Fibroblast of lung (primary cell): ENCODE results near the gene C1orf232.

Experiments used
- EZH2 ChIP-seq: IDR thresholded peaks from 2 replicates; pipeline ENCODE4 v1.5.1; 2012; ENCODE audit warnings: low read length, control low read depth, mild to moderate bottlenecking; ENCODE audit errors: missing control alignments
- TF ChIP-seq, protein P1 (sequence below), 2 donors: IDR thresholded peaks in 1 of 2; conservative IDR thresholded peaks in 1 of 2; 1 replicate in 1 of 2; 2 replicates in 1 of 2; pipeline ENCODE4 v1.5.1; 2011 to 2012; ENCODE audit warnings: low read length in 2 of 2, control low read depth in 1 of 2, inconsistent platforms in 1 of 2, low read depth in 1 of 2, mild to moderate bottlenecking in 1 of 2

DNA sequence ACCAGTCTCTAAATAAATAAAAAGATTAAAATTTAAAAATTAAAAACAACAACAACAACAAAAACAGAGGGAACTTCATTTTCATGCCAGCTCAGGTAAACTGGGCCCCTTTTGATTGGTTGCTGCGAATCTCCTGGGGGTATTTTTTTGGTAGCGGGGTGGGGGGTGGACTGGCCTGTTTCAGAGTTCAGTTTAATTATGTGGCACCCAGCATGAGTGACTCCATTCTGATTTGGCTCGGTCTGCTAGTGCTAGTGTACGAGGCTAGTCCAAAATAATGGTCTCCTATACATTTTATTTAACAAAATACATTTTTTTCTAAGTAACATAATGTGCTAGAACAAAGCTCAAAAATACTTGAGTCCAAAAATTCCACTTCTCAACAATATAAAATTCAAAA lies 39.0 kb downstream of the C1orf232 start:
- TF ChIP-seq, protein P1, sequence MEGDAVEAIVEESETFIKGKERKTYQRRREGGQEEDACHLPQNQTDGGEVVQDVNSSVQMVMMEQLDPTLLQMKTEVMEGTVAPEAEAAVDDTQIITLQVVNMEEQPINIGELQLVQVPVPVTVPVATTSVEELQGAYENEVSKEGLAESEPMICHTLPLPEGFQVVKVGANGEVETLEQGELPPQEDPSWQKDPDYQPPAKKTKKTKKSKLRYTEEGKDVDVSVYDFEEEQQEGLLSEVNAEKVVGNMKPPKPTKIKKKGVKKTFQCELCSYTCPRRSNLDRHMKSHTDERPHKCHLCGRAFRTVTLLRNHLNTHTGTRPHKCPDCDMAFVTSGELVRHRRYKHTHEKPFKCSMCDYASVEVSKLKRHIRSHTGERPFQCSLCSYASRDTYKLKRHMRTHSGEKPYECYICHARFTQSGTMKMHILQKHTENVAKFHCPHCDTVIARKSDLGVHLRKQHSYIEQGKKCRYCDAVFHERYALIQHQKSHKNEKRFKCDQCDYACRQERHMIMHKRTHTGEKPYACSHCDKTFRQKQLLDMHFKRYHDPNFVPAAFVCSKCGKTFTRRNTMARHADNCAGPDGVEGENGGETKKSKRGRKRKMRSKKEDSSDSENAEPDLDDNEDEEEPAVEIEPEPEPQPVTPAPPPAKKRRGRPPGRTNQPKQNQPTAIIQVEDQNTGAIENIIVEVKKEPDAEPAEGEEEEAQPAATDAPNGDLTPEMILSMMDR (conservative IDR thresholded peaks at IDR 0.05 in 1 of 2, IDR thresholded peaks at IDR 0.05 in 1 of 2; ENCODE audit: low read depth in 1 of 2, low read length in 2 of 2), result no peak
- TF ChIP-seq EZH2, result no peak
